ENCODE data around the gene CALML5.
A peak's percentile ranks its signal among the peaks of the same experiment; 100 is the strongest.

CALML5 gene

GRCh38 chr10:5510281-5511072 is 11.1 kb upstream of the CALML5 start:
- TF ChIP-seq CTCF (conservative IDR thresholded peaks at IDR 0.05; ENCODE audit: control insufficient read depth, insufficient read depth, low read depth, low read length): no peak
- peak; percentile 5 for DNase-seq (ENCODE audit: low read depth)
- no peak overlapping the region for H3K4me3 ChIP-seq (ENCODE audit: control insufficient read depth, low read depth, low read length)

- no peak for DNase-seq (ENCODE audit: low read depth)
- no peak for TF ChIP-seq CTCF (conservative IDR thresholded peaks at IDR 0.05; ENCODE audit: control insufficient read depth, insufficient read depth, low read depth, low read length)
- H3K4me3 ChIP-seq (ENCODE audit: control insufficient read depth, low read depth, low read length): no peak overlapping the region
These were observed 10.3 kb upstream of the CALML5 start for GRCh38 chr10:5509691-5510090.

GRCh38 chr10:5509236-5509635 is 9.9 kb upstream of the CALML5 start:
- no peak for TF ChIP-seq CTCF (conservative IDR thresholded peaks at IDR 0.05; ENCODE audit: control insufficient read depth, insufficient read depth, low read depth, low read length)
- H3K4me3 ChIP-seq (ENCODE audit: control insufficient read depth, low read depth, low read length): no peak overlapping the region
- no peak for DNase-seq (ENCODE audit: low read depth)

GRCh38 chr10:5508786-5509185 is 9.4 kb upstream of the CALML5 start:
- H3K4me3 ChIP-seq (ENCODE audit: control insufficient read depth, low read depth, low read length): no peak overlapping the region
- no peak for TF ChIP-seq CTCF (conservative IDR thresholded peaks at IDR 0.05; ENCODE audit: control insufficient read depth, insufficient read depth, low read depth, low read length)
- no peak for DNase-seq (ENCODE audit: low read depth)

- TF ChIP-seq CTCF (conservative IDR thresholded peaks at IDR 0.05; ENCODE audit: control insufficient read depth, insufficient read depth, low read depth, low read length): no peak
- no peak for DNase-seq (ENCODE audit: low read depth)
- H3K4me3 ChIP-seq (ENCODE audit: control insufficient read depth, low read depth, low read length): no peak overlapping the region
These were observed 8.8 kb upstream of the CALML5 start for GRCh38 chr10:5508161-5508604.

- H3K4me3 ChIP-seq (ENCODE audit: control insufficient read depth, low read depth, low read length): no peak overlapping the region
- no peak for TF ChIP-seq CTCF (conservative IDR thresholded peaks at IDR 0.05; ENCODE audit: control insufficient read depth, insufficient read depth, low read depth, low read length)
- DNase-seq (ENCODE audit: low read depth): no peak
These were observed 8.3 kb upstream of the CALML5 start for GRCh38 chr10:5507649-5508131.

All from fibroblast of mammary gland (primary cell).